HFF-Myc (cell line): ENCODE results near the gene RPS6KA1.
"Not testable (repeated sequence)": the region's sequence is repeated elsewhere in the genome, so short reads cannot be mapped to it uniquely, and the experiment has no call there.

Source experiments
- DNase-seq: peaks from one replicate; pipeline ENCODE4 v3.0.0-alpha.2; 2011; ENCODE audit warnings: low read depth; ENCODE audit errors: extremely low read depth
- H3K4me3 ChIP-seq: replicated peaks from 2 replicates; pipeline ENCODE4 v1.5.1; 2011; ENCODE audit warnings: low read depth, mild to moderate bottlenecking, control low read depth, low read length
- TF ChIP-seq, protein P1 (sequence below): IDR thresholded peaks from 2 replicates; pipeline ENCODE4 v1.5.1; 2012; ENCODE audit warnings: mild to moderate bottlenecking, low read depth, low read length, control low read depth; ENCODE audit errors: missing control alignments

RPS6KA1 gene

DNA sequence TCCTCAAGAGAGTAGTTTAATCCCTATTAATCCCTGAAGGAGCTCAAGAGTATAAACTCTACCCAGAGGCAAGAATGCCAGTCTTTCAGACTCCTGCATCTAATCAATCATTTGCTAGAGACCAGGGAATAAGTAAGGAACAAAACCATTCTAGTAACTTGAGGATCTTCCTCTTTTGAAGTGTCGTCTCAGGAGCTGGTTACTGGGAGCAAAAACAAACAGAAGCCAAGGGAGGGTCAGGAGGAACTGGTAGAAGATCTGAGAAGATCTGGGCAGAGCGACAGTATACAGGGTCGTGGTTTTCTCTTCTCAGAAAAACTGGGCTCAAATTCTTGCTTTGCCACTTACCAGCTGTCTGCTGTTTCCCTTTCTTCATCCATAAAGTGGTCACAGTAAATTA lies 69.3 kb downstream of the RPS6KA1 start:
- TF ChIP-seq, protein P1, sequence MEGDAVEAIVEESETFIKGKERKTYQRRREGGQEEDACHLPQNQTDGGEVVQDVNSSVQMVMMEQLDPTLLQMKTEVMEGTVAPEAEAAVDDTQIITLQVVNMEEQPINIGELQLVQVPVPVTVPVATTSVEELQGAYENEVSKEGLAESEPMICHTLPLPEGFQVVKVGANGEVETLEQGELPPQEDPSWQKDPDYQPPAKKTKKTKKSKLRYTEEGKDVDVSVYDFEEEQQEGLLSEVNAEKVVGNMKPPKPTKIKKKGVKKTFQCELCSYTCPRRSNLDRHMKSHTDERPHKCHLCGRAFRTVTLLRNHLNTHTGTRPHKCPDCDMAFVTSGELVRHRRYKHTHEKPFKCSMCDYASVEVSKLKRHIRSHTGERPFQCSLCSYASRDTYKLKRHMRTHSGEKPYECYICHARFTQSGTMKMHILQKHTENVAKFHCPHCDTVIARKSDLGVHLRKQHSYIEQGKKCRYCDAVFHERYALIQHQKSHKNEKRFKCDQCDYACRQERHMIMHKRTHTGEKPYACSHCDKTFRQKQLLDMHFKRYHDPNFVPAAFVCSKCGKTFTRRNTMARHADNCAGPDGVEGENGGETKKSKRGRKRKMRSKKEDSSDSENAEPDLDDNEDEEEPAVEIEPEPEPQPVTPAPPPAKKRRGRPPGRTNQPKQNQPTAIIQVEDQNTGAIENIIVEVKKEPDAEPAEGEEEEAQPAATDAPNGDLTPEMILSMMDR = no peak
- H3K4me3 ChIP-seq = no peak overlapping the region
- DNase-seq = no peak

DNA sequence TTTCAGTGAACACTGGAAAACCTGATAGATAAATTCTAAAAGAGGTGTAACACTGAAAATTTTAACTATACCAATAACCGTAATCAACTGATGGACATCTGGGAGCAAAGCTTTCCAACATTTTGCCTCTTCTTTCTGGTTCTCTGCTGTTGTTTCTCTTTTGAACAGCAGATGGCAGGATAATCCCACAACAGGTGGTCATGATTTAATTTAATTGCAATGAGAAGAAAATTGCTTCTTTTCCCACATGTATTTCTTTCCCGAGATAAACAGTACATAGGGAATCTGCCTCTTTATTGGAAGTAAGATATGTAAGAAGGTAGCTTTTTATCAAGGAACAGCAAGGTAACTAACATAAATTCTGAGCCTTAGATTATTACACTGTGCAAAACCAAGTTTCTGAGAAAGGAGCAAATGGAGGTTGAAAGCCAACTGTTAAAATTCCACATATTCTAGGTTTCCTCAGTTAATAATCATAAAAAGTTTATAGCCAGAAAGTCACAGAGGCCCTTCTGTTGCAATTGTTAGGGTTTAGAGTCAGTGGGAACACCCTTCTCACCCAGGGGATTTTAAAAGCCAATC lies 72.9 kb downstream of the RPS6KA1 start:
- TF ChIP-seq, protein P1 = peak; percentile 60
- no peak overlapping the region for H3K4me3 ChIP-seq
- DNase-seq = peak; percentile 47

DNA sequence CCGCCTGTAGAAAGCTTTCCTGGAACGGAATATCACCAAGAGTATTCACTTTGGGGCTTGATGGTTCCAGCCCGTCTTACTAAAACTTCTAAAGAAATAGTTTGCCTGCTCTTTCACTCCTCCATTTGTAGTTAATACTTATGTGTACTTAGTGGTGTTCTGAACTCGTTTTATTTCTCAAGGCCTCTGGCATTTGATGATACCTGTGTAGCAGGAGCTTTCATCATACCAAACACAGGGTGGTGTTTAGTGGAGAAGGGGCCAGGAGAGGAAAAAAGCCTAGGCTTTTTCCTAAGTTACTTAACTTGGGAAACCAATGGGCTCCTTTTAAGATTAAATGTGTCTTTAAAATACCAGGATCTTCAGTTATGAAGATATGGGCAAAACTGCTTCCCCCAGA lies 74.3 kb downstream of the RPS6KA1 start:
- no peak overlapping the region for H3K4me3 ChIP-seq
- TF ChIP-seq, protein P1 = no peak
- DNase-seq = no peak

DNA sequence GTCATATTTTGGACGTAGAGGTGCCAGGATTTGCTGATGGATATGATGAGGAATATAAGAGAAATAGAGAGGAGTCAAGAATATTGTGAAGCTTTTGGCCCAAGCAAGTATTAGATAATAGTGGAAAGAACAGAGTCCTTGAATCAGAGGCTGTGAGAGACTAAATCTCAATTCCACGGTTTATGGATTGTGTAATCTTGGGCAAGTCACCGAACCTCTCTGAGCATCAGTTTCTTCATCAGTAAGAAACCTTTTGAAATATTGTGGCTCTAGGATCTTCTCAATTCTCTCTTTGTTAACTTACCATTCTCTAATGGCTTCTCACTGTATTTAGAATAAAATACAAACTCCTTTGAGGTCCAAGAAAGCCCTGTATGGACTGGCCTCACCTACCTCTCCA lies 77.6 kb downstream of the RPS6KA1 start:
- no peak overlapping the region for H3K4me3 ChIP-seq
- TF ChIP-seq, protein P1 = no peak
- no peak for DNase-seq

DNA sequence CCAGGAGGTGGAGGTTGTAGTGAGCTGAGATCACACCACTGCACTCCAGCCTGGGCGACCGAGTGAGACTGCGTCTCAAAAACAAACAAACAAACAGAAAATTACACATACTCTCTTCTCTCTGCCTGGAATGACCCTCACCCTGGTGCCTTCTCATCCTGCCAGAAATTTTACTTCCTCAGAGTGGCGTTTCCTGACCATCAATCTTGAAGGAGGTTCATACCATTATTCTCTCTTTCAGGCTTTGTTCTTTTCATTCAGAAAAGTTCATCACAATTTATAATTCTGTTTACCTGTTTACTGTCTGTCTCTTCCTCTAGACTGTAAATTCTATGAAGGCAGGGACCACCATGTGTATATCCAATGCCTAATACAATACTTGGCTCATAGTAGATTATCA lies 79.3 kb downstream of the RPS6KA1 start:
- H3K4me3 ChIP-seq = no peak overlapping the region
- DNase-seq = no peak
- TF ChIP-seq, protein P1 = no peak

DNA sequence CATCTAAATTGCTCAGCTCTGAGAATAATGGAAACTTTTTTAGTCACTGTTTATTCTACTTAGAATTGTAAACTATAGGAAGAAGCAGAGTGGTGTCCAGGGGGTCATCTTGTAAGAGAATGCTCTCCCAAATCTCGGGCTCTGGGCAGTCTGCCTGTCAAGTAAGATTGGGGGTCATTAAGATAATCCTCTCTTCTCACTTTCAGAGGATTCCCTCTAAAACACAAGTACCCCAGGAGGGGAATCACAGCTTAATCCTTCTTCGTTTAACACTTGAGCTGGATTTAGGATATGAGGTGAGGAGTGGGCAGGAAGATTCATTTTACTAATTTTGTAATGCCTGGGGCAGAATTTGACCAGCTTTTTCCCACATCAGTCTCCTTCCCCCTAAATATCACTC lies 81.2 kb downstream of the RPS6KA1 start:
- DNase-seq = no peak

DNA sequence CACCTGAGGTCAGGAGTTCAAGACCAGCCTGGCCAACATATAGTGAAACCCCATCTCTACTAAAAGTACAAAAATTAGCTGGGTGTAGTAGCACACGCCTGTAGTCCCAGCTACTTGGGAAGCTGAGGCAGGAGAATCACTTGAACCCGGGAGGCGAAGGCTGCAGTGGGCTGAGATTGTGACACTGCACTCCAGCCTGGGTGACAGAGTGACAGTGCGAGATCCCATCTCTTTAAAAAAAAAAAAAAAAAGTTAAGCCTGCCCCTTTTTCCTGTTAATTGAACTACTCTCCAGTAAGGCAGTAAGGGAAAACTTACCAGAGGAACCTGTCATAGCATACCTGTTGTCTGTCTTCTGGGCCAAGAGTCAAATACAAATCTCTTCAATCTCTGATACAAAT lies 83.1 kb downstream of the RPS6KA1 start:
- not testable (repeated sequence) for H3K4me3 ChIP-seq, DNase-seq

More for the DNA sequence above, 81.2 kb downstream of the RPS6KA1 start:
- no peak overlapping the region for H3K4me3 ChIP-seq
- TF ChIP-seq, protein P1 = no peak
